ENCODE data around the gene SPTBN4. TPM values are rescaled to one million over a fixed set of nuclear protein-coding genes. Genes with fewer than 3 reads are reported as not detected.
"Not testable (repeated sequence)": the region's sequence is repeated elsewhere in the genome, so short reads cannot be mapped to it uniquely, and the experiment has no call there.

SPTBN4 gene
- total and polyA plus RNA-seq, 2 donors (not counting 1 experiment from before 2014, with no cell fraction given) = 0.03 to 0.67 TPM

- Mint-ChIP-seq H3K9me3 (ENCODE audit: insufficient read depth) (no peaks in the 10 kb centered on the region), H3K4me3 (no peak overlapping the region), H3K4me1 (no peaks in the 10 kb centered on the region), H3K27ac (no peak overlapping the region), H3K27me3 (peaks cover 31% of the 10 kb centered on the region)
- H3K79me2 ChIP-seq (ENCODE audit: control insufficient read depth, insufficient read depth, low read length) = no peaks in the 10 kb centered on the region
- no peak overlapping the region for H3K9ac ChIP-seq (ENCODE audit: low read length)
- no peak overlapping the region for H3K4me2 ChIP-seq (replicated peaks; ENCODE audit: low read depth, low read length, poor library complexity, severe bottlenecking)
- H3K4me1 ChIP-seq (ENCODE audit: control insufficient read depth in 2 of 2, insufficient read depth in 2 of 2, low read length in 2 of 2) = no peaks in the 10 kb centered on the region
- no peaks in the 10 kb centered on the region for H3K9me3 ChIP-seq (ENCODE audit: control extremely low read depth in 1 of 3, control insufficient read depth in 2 of 3, insufficient read depth in 1 of 3, low read length in 2 of 3)
- POLR2A ChIA-PET = no interaction called here
- H4K20me1 ChIP-seq (ENCODE audit: control insufficient read depth, insufficient read depth, low read length, poor library complexity, severe bottlenecking) = no peaks in the 10 kb centered on the region
- no peak overlapping the region for H3K27ac ChIP-seq (ENCODE audit: low read length in 2 of 2)
- CTCF ChIA-PET = no interaction called here
- H2AFZ ChIP-seq (ENCODE audit: insufficient read depth, low read depth, low read length, poor library complexity, severe bottlenecking) = no peak overlapping the region
- H3K27me3 ChIP-seq (replicated peaks in 1 of 4; ENCODE audit: control extremely low read depth in 1 of 4, control insufficient read depth in 3 of 4, insufficient read depth in 4 of 4, low read length in 3 of 4) = peaks cover 0 to 17% (median 2%) of the 10 kb centered on the region in 4 experiments
- 86% methylated on average over 2 of the region's 5 CpGs for WGBS (ENCODE audit: insufficient coverage)
- intact Hi-C loops (cut with micrococcal nuclease) = no loop called here
- no peak overlapping the region for H3K4me3 ChIP-seq (ENCODE audit: control extremely low read depth in 1 of 5, extremely low read depth in 1 of 5, insufficient read depth in 1 of 5, low read depth in 2 of 5, low read length in 4 of 5)
- ATAC-seq (ENCODE audit: low read depth) = no peak
- TF ChIP-seq CTCF (IDR thresholded peaks at IDR 0.05) (no peak), EZH2 (IDR thresholded peaks at IDR 0.05; ENCODE audit: borderline replicate concordance, insufficient read depth, low read depth, low read length, poor library complexity, severe bottlenecking) (no peak)
- no peaks in the 10 kb centered on the region for H3K36me3 ChIP-seq (replicated peaks in 1 of 2; ENCODE audit: control extremely low read depth in 1 of 2, control insufficient read depth in 1 of 2, extremely low read depth in 1 of 2, insufficient read depth in 2 of 2, low read length in 1 of 2)
- DNase-seq = no peak
Measured at GRCh38 chr19:40499320-40499719, 32.5 kb downstream of the SPTBN4 start.

- H3K4me3 Mint-ChIP-seq; H3K4me1 Mint-ChIP-seq; H3K79me2 ChIP-seq (ENCODE audit: control insufficient read depth, insufficient read depth, low read length); intact Hi-C loops (cut with micrococcal nuclease); H4K20me1 ChIP-seq (ENCODE audit: control insufficient read depth, insufficient read depth, low read length, poor library complexity, severe bottlenecking); H2AFZ ChIP-seq (ENCODE audit: insufficient read depth, low read depth, low read length, poor library complexity, severe bottlenecking); H3K27ac Mint-ChIP-seq; H3K9ac ChIP-seq (ENCODE audit: low read length); ATAC-seq (ENCODE audit: low read depth); H3K4me2 ChIP-seq (replicated peaks; ENCODE audit: low read depth, low read length, poor library complexity, severe bottlenecking); H3K27ac ChIP-seq (ENCODE audit: low read length in 2 of 2); H3K36me3 ChIP-seq (replicated peaks in 1 of 2; ENCODE audit: control extremely low read depth in 1 of 2, control insufficient read depth in 1 of 2, extremely low read depth in 1 of 2, insufficient read depth in 2 of 2, low read length in 1 of 2); H3K4me3 ChIP-seq (ENCODE audit: control extremely low read depth in 1 of 5, extremely low read depth in 1 of 5, insufficient read depth in 1 of 5, low read depth in 2 of 5, low read length in 4 of 5); H3K4me1 ChIP-seq (ENCODE audit: control insufficient read depth in 2 of 2, insufficient read depth in 2 of 2, low read length in 2 of 2); CTCF ChIA-PET; H3K9me3 ChIP-seq (ENCODE audit: control extremely low read depth in 1 of 3, control insufficient read depth in 2 of 3, insufficient read depth in 1 of 3, low read length in 2 of 3); H3K9me3 Mint-ChIP-seq (ENCODE audit: insufficient read depth); DNase-seq: not testable (repeated sequence)
- POLR2A ChIA-PET = interaction anchor here (0.7 kb wide), 1 partner anchor 25 kb away, joined by 3 read pairs; no protein-coding TSS in a partner anchor
- H3K27me3 ChIP-seq (replicated peaks in 1 of 4; ENCODE audit: control extremely low read depth in 1 of 4, control insufficient read depth in 3 of 4, insufficient read depth in 4 of 4, low read length in 3 of 4) = peaks cover 0 to 13% (median 2%) of the 10 kb centered on the region in 4 experiments
- peaks cover 30% of the 10 kb centered on the region for H3K27me3 Mint-ChIP-seq
- 75% methylated on average over 6 of the region's 8 CpGs for WGBS (ENCODE audit: insufficient coverage)
Measured at GRCh38 chr19:40500678-40501530, 34.1 kb downstream of the SPTBN4 start.

All from B cell (primary cell).